Left forelimb (tissue), 1 donor: ENCODE results near the gene ECT2.
"Not testable (repeated sequence)": the region's sequence is repeated elsewhere in the genome, so short reads cannot be mapped to it uniquely, and the experiment has no call there.

Experiments
- DNase-seq: peaks from one replicate; pipeline ENCODE4 v3.0.0-alpha.2; 2018; ENCODE audit warnings: low spot score

ECT2 gene

DNA sequence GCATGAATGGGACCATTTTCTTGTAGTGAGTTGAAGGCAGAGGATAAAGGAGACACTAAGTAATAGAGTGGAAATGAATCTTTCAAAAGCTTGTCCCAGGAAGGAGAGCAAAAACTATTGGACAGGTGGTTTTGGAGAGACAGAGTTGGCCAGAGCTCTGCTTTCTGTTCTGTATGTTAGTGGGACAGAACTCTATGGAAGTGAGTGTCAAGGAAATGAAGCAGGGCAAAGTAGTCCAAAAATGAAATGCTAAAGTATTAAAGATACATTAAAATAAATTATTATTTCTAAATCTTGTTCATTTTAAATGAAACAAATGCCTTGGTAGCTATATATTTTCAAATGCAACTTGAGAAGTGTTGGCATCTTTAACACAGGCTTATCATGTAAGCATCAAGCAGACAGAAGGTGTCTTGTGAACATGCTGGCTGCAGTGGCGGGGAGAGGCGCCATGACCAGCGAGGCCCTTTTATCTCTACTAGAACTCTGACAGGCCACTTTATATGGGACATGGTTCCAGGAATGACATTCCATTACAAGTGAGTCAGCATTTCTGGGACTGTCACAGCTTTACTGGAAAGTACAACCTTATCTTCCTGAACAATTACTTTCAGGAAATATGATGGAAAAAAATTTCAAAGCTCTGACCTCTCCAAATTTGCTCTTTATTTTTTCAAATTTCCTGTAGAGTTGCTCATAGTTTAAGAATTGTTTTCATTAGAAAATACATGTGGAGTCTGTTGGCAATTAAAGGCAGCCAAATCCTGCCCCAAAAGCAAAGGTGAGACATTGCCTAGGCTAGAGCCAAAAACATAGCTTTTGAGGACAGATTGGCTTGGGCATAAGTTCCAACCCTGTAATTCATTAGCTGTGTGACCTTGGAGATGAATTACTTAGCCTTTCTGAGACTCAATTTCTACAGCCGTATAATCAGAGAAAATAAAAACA, 106.5 kb downstream of the ECT2 start:
- DNase-seq: no peak

DNA sequence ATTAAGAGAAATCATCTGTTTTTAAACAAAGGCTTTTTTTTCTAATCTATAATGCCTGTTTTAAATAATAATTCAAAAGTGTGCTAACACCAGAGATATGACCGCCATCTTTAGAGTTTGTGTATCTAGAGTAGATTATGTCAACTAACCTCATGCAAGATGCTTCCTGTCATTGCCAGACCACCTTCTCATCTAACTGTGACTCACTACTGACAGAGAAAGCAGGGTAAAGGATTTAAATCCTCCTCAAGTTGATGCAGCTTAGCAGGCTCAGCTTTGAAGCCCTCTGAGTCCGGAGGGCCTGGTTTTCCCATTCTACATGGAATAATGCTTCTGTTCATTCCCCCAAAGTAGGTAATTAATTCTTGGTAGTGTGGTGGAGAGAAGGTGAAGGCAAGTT, 108.5 kb downstream of the ECT2 start:
- no peak for DNase-seq

DNA sequence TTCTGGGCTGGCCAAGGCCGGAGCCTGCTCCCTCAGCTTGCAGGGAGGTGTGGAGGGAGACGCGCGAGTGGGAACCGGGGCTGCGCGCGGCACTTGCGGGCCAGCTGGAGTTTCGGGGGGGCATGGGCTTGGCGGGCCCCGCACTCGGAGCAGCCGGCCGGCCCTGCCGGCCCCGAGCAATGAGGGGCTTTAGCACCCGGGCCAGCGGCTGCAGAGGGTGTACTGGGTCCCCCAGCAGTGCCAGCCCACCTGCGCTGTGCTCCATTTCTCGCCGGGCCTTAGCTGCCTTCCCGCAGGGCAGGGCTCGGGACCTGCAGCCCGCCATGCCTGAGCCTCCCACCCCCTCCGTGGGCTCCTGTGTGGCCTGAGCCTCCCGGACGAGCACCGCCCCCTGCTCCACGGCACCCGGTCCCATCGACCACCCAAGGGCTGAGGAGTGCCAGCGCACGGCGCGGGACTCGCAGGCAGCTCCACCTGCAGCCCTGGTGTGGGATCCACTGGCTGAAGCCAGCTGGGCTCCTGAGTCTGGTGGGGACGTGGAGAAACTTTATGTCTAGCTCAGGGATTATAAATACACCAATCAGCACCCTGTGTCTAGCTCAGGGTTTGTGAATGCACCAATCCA, 116.3 kb downstream of the ECT2 start:
- DNase-seq: not testable (repeated sequence)

DNA sequence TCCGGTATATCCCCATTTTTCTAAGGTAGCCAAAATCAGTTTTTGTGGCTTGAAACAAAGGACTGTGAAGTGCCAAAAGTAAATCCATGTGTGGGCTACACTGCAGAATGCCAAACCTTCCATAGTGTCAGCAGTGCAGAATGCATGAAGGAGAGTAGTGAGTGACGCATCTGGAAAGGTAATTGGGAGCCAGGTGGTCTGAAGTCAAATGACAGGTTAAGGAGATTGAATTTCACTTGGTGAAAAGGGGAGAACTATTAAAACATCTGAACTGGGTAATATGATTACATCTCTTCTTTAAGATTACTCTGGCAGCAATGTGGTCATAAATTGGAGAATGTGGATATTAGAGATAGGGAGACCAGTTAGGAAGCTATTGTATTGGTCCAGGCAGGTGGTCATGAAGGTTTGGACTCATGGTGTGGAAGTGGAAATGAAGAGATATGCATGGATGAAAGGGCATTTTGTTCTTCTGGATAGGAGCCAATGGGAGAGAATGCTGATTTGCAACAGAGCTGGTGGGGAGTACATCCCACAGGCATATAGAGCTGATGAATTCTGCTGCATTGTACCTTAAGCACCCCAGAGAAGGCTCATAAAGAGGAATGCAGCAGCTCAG, 118.2 kb downstream of the ECT2 start:
- no peak for DNase-seq

DNA sequence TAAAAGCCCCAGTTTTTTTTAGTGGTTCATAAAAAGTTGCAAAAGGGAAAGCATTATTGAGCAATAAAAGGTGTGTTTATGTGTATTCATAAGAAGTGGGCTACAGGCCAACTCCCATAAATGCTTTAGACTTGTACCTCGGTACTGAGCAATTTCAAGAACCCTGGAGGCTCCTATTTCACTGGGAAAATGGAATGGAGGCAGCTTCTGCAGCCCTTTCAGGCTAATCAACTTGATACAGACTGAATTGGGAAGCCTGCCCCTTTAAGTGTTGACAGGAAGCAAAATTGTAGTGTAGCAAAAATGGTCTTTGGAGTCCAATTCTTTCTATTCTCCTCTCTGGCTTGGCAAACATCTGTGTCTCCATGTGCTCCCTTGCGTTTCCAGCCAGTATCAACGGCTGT, 118.8 kb downstream of the ECT2 start:
- DNase-seq: no peak

DNA sequence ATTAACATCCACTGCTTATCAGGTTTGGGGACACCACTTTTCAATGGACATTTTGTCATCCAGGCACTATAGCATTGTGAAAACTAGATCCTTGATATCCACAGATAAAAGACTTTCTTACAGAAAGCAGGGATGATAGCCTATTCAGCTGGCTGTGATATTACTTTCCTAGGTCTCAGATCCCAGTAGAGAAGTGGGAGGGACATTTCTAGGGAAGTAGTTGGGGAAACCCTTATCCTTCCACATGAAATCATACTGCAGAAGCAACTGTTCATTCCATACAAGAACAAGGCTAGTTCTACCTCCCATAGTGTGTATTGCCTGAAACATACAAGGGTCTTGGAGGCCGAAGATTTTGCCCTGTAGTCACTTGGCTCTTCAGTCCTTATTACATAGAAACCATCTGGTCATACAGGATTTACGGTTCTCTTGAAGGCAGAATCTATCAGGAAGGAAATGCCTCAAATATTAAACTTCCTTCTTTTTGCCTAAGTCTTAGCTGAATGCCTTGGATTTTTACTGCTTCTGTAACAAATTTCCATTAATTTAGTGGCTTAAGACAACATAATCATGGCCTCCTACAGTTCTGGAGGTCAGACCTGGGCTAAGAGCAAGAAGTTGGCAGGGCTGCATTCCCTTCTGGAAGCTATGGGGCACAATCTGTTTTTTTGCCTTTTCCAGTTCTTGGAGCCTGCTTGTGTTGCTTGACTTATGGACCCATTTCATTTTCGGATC, 119.4 kb downstream of the ECT2 start:
- no peak for DNase-seq
